Measurements from ENCODE around the gene CIAO1.
A peak's percentile ranks its signal among the peaks of the same experiment; 100 is the strongest.

GRCh38 chr2:96265840-96266679 lies at the start of gene CIAO1, which contains the start of gene TMEM127:
- TF ChIP-seq POLR2A (IDR thresholded peaks at IDR 0.05), result peak; percentile 27
- peak in 1 of 3 experiments; percentile 21 for TF ChIP-seq CTCF (IDR thresholded peaks at IDR 0.05)

All from testis (tissue), 2 donors.